ENCODE results near the gene LRCOL1.

DNA sequence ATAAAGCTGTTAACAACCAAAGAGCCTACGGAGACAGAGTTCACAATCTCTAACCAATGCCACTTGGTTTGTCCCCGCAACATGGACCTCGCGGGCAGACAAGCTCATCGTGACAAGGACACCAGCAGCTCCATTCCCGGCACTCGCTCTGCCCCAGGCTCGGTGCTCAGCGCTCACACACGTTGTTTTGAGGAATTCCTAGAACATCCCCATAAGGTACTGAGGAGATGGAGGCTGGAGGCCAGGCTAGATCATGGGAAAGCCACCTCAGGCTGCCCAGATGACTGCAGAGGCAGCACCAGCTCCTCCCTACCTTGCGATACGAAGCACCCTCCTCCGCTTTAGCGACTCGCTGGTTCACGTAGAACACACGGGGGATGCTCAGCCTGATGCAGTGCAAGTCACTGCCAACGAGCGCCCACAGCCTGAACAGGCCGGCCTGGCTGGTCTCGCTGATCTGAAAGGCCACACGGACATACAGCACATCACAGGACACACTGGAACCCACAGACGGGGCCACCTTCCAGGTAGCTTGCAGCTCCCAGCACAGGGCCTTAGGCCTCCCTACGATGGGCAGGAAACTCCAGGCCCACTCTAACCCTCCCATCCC, 38.3 kb upstream of the LRCOL1 start:
- TF ChIP-seq, protein P1, sequence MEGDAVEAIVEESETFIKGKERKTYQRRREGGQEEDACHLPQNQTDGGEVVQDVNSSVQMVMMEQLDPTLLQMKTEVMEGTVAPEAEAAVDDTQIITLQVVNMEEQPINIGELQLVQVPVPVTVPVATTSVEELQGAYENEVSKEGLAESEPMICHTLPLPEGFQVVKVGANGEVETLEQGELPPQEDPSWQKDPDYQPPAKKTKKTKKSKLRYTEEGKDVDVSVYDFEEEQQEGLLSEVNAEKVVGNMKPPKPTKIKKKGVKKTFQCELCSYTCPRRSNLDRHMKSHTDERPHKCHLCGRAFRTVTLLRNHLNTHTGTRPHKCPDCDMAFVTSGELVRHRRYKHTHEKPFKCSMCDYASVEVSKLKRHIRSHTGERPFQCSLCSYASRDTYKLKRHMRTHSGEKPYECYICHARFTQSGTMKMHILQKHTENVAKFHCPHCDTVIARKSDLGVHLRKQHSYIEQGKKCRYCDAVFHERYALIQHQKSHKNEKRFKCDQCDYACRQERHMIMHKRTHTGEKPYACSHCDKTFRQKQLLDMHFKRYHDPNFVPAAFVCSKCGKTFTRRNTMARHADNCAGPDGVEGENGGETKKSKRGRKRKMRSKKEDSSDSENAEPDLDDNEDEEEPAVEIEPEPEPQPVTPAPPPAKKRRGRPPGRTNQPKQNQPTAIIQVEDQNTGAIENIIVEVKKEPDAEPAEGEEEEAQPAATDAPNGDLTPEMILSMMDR (IDR thresholded peaks at IDR 0.05) = no peak
- no peak for TF ChIP-seq POLR2A (IDR thresholded peaks at IDR 0.05)
